Activated T-cell treated with anti-CD3 and anti-CD28 coated beads, Interleukin-2, amount 50 U/mL, for 1 hour (primary cell): ENCODE measurements around the gene FXYD4.
"Not testable (repeated sequence)": the region's sequence is repeated elsewhere in the genome, so short reads cannot be mapped to it uniquely, and the experiment has no call there.

ENCODE experiments used
- DNase-seq: peaks from one replicate; pipeline ENCODE4 v3.0.0-alpha.2; 2020

FXYD4 gene

GRCh38 chr10:43376828-43377423 is 5.5 kb downstream of the FXYD4 start:
- DNase-seq: no peak

DNA sequence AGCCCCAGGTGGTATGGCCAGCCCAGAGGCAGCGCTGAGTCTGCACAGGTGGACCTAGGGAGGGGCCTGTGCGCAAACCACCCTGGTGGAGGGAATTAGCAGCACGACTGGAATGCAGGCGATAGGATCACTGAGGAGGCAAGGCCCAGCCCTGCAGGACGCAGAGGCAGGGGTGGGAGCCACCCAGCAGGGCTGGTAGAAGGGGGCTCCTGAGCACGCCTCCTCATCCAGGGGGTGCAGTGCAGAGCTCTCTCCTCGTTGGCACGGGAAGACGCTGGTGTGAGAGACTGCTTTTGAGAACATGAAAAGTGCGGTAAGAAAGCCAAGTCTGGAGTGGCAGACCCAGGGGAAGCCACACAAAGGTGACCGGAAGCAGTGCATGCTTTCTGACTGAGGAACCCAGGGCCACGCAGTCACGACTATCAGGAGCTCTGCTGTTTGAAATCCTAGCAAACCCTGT is 6.0 kb downstream of the FXYD4 start:
- no peak for DNase-seq

DNA sequence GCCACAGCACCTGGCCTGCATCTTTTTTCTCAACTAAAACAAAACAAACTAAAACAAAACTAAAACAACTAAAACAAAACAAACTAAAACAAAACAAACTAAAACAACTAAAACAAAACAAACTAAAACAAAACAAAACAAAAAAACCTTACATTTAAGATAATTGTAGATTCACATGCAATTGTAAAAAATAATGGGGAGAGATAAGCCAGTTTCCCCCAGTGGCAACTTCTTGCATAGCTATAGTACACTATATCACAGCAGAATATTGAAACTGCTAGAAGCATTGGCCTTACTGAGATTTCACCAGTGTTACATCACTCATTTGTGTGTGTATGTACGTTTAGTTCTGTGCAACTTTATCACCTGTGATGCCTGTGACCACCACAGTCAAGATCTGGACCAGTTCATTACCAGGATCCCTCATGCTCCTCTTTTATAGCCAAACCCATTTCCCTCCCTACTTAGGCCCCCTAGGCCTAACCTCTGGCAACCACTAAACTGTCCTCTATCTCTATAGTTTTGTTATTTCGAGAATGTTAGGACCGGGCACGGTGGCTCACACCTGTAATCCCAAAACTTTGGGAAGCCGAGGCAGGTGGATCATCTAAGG is 9.3 kb downstream of the FXYD4 start:
- DNase-seq: no peak

DNA sequence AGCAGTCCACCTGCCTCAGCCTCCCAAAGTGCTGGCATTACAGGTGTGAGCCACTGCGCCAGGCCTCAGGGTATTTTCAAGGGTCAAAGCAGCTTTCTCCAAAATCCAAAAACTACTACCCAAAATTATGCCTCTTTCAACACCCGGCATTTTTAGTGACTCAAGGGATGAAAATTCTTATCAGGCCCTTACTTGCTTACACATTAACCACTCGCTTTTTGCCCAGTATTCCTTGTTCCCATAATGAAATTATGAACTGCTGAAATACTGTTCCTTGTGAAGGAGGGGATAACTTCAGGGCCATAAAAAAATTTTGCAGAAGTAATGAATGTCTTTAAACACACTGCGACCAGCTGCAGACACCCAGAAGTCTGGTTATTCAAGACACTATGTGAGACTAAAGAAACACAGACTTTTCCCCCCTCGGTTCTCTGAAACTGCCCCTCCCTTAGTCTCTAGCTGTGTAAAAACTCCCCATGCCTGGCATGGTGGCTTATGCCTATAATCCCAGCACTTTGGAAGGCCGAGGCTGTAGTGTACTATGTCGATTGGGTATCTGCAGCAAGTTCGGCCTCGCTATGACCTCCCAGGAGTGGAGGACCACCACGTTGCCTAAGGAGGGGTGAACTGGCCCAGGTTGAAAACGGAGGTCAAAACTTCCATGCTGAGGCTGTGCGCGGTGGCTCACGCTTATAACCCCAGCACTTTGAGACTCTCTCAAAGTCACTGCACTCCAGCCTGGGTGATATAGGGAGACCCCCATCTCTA is 12.0 kb downstream of the FXYD4 start:
- no peak for DNase-seq

DNA sequence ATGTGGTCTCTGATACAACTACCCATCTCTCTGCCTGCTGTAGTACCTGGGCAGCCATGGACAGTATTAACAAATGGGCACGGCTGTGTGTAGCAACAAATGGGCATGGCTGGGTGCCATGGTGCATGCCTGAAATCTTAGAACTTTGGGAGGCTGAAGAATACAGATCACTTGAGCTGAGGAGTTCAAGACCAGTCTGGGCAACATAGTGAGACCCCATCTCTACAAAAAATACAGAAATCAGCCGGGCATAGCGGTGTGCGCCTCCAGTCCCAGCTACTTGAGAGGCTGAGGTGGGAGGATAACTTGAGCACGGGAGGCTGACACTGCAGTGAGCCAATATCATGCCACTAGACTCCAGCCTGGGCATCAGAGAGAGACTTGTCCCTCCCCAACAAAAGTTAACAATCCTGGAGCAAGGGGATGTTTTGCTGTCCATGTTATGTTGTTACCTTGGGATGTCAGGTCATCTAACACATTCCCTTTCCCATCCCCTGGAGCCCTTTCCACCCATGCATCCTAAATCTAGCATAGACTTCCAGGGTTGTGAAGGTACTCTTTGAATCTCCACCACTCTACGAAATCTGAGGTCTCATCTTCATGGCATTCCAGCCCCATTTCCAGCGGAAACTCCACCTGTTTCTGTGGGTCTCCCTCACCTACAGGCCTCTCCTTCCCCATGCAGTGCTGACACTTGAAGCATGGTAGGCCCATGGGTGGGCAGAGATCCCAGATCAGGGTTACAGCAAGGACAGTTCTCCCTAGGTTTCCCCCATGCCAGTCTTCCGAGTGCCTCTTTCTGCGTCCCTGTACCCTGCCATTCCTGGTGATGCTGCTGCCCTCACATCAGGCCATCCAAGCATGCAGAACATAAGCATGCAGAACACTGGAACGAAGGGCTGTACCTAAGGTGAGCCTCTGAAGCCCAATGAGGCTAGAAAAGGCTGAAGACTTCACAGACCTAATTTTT is 13.1 kb downstream of the FXYD4 start:
- no peak for DNase-seq

GRCh38 chr10:43385412-43386004 is 14.1 kb downstream of the FXYD4 start:
- DNase-seq: no peak

- DNase-seq: no peak
Observed at GRCh38 chr10:43386549-43386948, 15.1 kb downstream of the FXYD4 start.

GRCh38 chr10:43386981-43387677 is 15.7 kb downstream of the FXYD4 start:
- DNase-seq: no peak

DNA sequence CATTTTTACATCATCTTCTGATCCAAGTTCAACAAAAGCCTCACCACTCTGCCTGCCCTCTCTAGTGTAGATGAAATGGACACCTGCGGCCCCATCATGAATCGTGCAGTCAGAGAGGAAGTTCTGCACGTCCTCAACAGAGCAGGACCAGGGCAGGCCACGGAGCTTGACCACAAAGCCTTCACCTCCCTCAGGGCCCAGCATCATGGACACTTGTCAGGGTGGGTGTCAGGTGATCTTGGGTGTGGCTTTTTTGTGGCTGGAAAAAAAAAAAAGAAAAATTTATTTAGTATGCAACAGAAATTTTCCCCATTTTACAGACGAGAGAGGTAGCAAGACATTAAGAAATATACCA is 16.2 kb downstream of the FXYD4 start:
- DNase-seq: no peak

GRCh38 chr10:43389867-43390266 is 18.4 kb downstream of the FXYD4 start:
- no peak for DNase-seq

- DNase-seq: no peak
Observed at GRCh38 chr10:43390333-43390732, 18.9 kb downstream of the FXYD4 start.

GRCh38 chr10:43390759-43391158 is 19.3 kb downstream of the FXYD4 start:
- DNase-seq: peak; percentile 49

- DNase-seq: no peak
Observed at GRCh38 chr10:43391496-43391895, 20.1 kb downstream of the FXYD4 start.

- no peak for DNase-seq
Observed at GRCh38 chr10:43392748-43393147, 21.3 kb downstream of the FXYD4 start.

- DNase-seq: not testable (repeated sequence)
Observed at GRCh38 chr10:43393186-43393585, 21.8 kb downstream of the FXYD4 start.

GRCh38 chr10:43393606-43394360 is 22.3 kb downstream of the FXYD4 start:
- no peak for DNase-seq

DNA sequence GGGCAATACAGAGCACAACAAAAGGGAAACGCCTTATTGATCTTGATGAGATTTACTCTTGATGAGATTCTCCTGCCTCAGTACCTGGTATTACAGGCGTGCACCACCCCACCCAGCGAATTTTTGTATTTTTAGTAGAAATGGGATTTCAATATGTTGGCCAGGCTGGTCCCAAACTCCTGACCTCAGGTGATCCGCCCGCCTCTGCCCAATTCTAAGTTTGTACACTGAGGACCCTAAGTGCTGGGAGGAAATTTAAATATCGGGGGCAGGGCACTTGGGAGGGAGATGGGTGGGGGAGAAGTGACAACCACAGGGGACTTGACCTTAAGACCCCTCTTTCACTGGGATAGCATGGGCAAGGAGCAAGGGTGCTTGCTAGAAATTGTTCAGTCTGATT is 23.4 kb downstream of the FXYD4 start:
- DNase-seq: no peak

- DNase-seq: peak; percentile 53
Observed at GRCh38 chr10:43395571-43396060, 24.2 kb downstream of the FXYD4 start.

DNA sequence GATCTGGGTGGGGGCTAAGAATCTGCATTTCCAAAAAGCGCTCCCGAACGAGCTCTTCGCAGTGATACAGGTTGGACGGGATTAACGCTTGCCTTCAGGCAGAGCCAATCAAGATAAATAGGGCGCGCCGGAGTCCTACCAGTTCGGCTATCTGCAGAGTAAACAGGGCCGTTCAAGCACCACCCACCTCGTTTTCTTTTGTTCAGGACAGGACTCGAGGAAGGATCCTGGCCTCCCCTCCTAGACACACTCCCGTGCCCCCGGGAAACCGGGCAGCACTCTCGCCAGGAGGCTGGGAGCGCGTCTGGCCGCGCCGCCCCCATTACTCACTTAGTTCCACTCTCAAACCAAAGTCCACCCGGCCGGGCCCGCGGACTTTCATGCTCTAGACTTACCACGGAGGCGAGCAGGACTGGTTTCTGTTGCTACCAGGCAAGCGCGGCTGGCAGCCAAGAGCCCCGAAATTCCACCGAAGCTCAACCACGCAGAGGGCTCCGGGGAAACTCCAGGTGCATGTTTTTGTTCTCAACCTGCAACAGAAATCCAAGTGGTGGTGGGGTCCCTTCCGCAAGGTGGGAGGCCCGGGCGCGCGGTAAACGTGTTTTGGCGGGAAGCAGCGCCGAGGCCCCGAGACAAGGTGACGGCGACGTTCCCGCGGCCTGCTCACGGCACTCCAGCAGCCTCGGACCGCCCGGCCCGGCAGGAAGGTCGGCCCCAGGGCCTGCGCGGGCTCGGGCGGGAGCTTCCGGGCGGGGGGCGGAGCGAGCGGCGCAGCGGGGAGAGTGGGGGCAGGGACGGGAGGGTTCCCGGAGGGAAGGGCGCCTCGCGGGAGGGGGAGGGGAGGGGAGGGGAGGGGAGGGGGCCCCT is 24.9 kb downstream of the FXYD4 start:
- peak; percentile 69 for DNase-seq
